Stimulated activated naive CD8-positive, alpha-beta T cell treated with anti-CD3 and anti-CD28 coated beads, Interleukin-15, Interleukin-2, amounts not matched to agents 100 ng/mL and 50 ng/mL, for 24 hours (primary cell): ENCODE measurements around the gene COX10.

Experiments used
- H3K27ac Mint-ChIP-seq: one replicate; pipeline ENCODE4 v1.8.0; 2021; ENCODE audit warnings: mild to moderate bottlenecking, mixed read lengths
- H3K27me3 Mint-ChIP-seq: one replicate; pipeline ENCODE4 v1.8.0; 2021; ENCODE audit warnings: mixed read lengths
- H3K36me3 Mint-ChIP-seq: one replicate; pipeline ENCODE4 v1.8.0; 2021; ENCODE audit warnings: low read depth, mixed read lengths
- H3K4me1 Mint-ChIP-seq: one replicate; pipeline ENCODE4 v1.8.0; 2021; ENCODE audit warnings: low read depth, mixed read lengths
- H3K4me3 Mint-ChIP-seq: one replicate; pipeline ENCODE4 v1.8.0; 2021; ENCODE audit warnings: mild to moderate bottlenecking, mixed read lengths
- H3K9me3 Mint-ChIP-seq: one replicate; pipeline ENCODE4 v1.8.0; 2021; ENCODE audit warnings: mixed read lengths

COX10 gene

GRCh38 chr17:14124854-14125253 lies 55.5 kb downstream of the COX10 start:
- H3K27me3 Mint-ChIP-seq: no peaks in the 10 kb centered on the region
- peaks cover 24% of the 10 kb centered on the region for H3K36me3 Mint-ChIP-seq
- H3K4me1 Mint-ChIP-seq: peaks cover 55% of the 10 kb centered on the region
- no peak overlapping the region for H3K4me3 Mint-ChIP-seq
- peaks cover 10% of the 10 kb centered on the region for H3K9me3 Mint-ChIP-seq
- no peak overlapping the region for H3K27ac Mint-ChIP-seq

- peaks cover 20% of the 10 kb centered on the region for H3K36me3 Mint-ChIP-seq
- H3K9me3 Mint-ChIP-seq: peaks cover 5% of the 10 kb centered on the region
- H3K4me1 Mint-ChIP-seq: peaks cover 47% of the 10 kb centered on the region
- no peaks in the 10 kb centered on the region for H3K27me3 Mint-ChIP-seq
- no peak overlapping the region for H3K27ac Mint-ChIP-seq
- H3K4me3 Mint-ChIP-seq: no peak overlapping the region
These were observed 56.3 kb downstream of the COX10 start for GRCh38 chr17:14125518-14126137.

GRCh38 chr17:14133104-14133503 lies 63.8 kb downstream of the COX10 start:
- H3K27ac Mint-ChIP-seq: no peak overlapping the region
- no peaks in the 10 kb centered on the region for H3K9me3 Mint-ChIP-seq
- H3K4me1 Mint-ChIP-seq: peaks cover 7% of the 10 kb centered on the region
- no peaks in the 10 kb centered on the region for H3K27me3 Mint-ChIP-seq
- H3K36me3 Mint-ChIP-seq: peaks cover 4% of the 10 kb centered on the region
- H3K4me3 Mint-ChIP-seq: no peak overlapping the region

- H3K9me3 Mint-ChIP-seq: no peaks in the 10 kb centered on the region
- peaks cover 4% of the 10 kb centered on the region for H3K36me3 Mint-ChIP-seq
- no peak overlapping the region for H3K27ac Mint-ChIP-seq
- no peak overlapping the region for H3K4me3 Mint-ChIP-seq
- no peaks in the 10 kb centered on the region for H3K27me3 Mint-ChIP-seq
- peaks cover 7% of the 10 kb centered on the region for H3K4me1 Mint-ChIP-seq
These were observed 65.2 kb downstream of the COX10 start for GRCh38 chr17:14134456-14134855.

- Mint-ChIP-seq H3K27ac (no peak overlapping the region), H3K36me3 (no peaks in the 10 kb centered on the region), H3K27me3 (no peaks in the 10 kb centered on the region), H3K4me3 (no peak overlapping the region), H3K4me1 (peaks cover 7% of the 10 kb centered on the region), H3K9me3 (no peaks in the 10 kb centered on the region)
These were observed 66.7 kb downstream of the COX10 start for GRCh38 chr17:14135906-14136590.

GRCh38 chr17:14138649-14139048 lies 69.3 kb downstream of the COX10 start:
- no peaks in the 10 kb centered on the region for H3K36me3 Mint-ChIP-seq
- no peaks in the 10 kb centered on the region for H3K27me3 Mint-ChIP-seq
- H3K4me1 Mint-ChIP-seq: peaks cover 15% of the 10 kb centered on the region
- H3K9me3 Mint-ChIP-seq: no peaks in the 10 kb centered on the region
- H3K27ac Mint-ChIP-seq: no peak overlapping the region
- no peak overlapping the region for H3K4me3 Mint-ChIP-seq

- Mint-ChIP-seq H3K36me3 (peaks cover 15% of the 10 kb centered on the region), H3K27ac (no peak overlapping the region)
These were observed 74.4 kb downstream of the COX10 start for GRCh38 chr17:14143688-14144087.

GRCh38 chr17:14144508-14144907 lies 75.2 kb downstream of the COX10 start:
- Mint-ChIP-seq H3K36me3 (peaks cover 15% of the 10 kb centered on the region), H3K27ac (no peak overlapping the region), H3K4me1 (peaks cover 25% of the 10 kb centered on the region), H3K27me3 (no peaks in the 10 kb centered on the region), H3K9me3 (peaks cover 14% of the 10 kb centered on the region), H3K4me3 (no peak overlapping the region)

More at GRCh38 chr17:14143688-14144087, 74.4 kb downstream of the COX10 start:
- Mint-ChIP-seq H3K4me1 (peaks cover 24% of the 10 kb centered on the region), H3K9me3 (peaks cover 14% of the 10 kb centered on the region), H3K27me3 (no peaks in the 10 kb centered on the region), H3K4me3 (no peak overlapping the region)

- Mint-ChIP-seq H3K4me1 (peaks cover 40% of the 10 kb centered on the region), H3K4me3 (no peak overlapping the region), H3K36me3 (peaks cover 23% of the 10 kb centered on the region), H3K27me3 (no peaks in the 10 kb centered on the region), H3K27ac (no peak overlapping the region), H3K9me3 (peaks cover 13% of the 10 kb centered on the region)
These were observed 80.4 kb downstream of the COX10 start for GRCh38 chr17:14149751-14150150.

- H3K4me1 Mint-ChIP-seq: peaks cover 36% of the 10 kb centered on the region
- no peak overlapping the region for H3K27ac Mint-ChIP-seq
- H3K4me3 Mint-ChIP-seq: no peak overlapping the region
- H3K9me3 Mint-ChIP-seq: peaks cover 4% of the 10 kb centered on the region
- peaks cover 19% of the 10 kb centered on the region for H3K36me3 Mint-ChIP-seq
- no peaks in the 10 kb centered on the region for H3K27me3 Mint-ChIP-seq
These were observed 81.3 kb downstream of the COX10 start for GRCh38 chr17:14150619-14151018.

GRCh38 chr17:14152721-14153120 lies 83.4 kb downstream of the COX10 start:
- Mint-ChIP-seq H3K4me1 (peaks cover 35% of the 10 kb centered on the region), H3K9me3 (no peaks in the 10 kb centered on the region), H3K36me3 (peaks cover 17% of the 10 kb centered on the region), H3K4me3 (no peak overlapping the region), H3K27ac (no peak overlapping the region), H3K27me3 (no peaks in the 10 kb centered on the region)

- no peak overlapping the region for H3K27ac Mint-ChIP-seq
- no peaks in the 10 kb centered on the region for H3K27me3 Mint-ChIP-seq
- peaks cover 35% of the 10 kb centered on the region for H3K4me1 Mint-ChIP-seq
- no peak overlapping the region for H3K4me3 Mint-ChIP-seq
- peaks cover 17% of the 10 kb centered on the region for H3K36me3 Mint-ChIP-seq
- no peaks in the 10 kb centered on the region for H3K9me3 Mint-ChIP-seq
These were observed 84.1 kb downstream of the COX10 start for GRCh38 chr17:14153374-14153773.

- H3K36me3 Mint-ChIP-seq: peaks cover 39% of the 10 kb centered on the region
- no peaks in the 10 kb centered on the region for H3K27me3 Mint-ChIP-seq
- H3K4me3 Mint-ChIP-seq: no peak overlapping the region
- H3K9me3 Mint-ChIP-seq: no peaks in the 10 kb centered on the region
- H3K27ac Mint-ChIP-seq: no peak overlapping the region
- peaks cover 18% of the 10 kb centered on the region for H3K4me1 Mint-ChIP-seq
These were observed 87.4 kb downstream of the COX10 start for GRCh38 chr17:14156689-14157088.

GRCh38 chr17:14157822-14158221 lies 88.5 kb downstream of the COX10 start:
- H3K27ac Mint-ChIP-seq: no peak overlapping the region
- peaks cover 49% of the 10 kb centered on the region for H3K36me3 Mint-ChIP-seq
- H3K9me3 Mint-ChIP-seq: no peaks in the 10 kb centered on the region
- no peaks in the 10 kb centered on the region for H3K27me3 Mint-ChIP-seq
- H3K4me3 Mint-ChIP-seq: no peak overlapping the region
- H3K4me1 Mint-ChIP-seq: peaks cover 11% of the 10 kb centered on the region

- H3K9me3 Mint-ChIP-seq: no peaks in the 10 kb centered on the region
- peaks cover 6% of the 10 kb centered on the region for H3K4me1 Mint-ChIP-seq
- H3K27ac Mint-ChIP-seq: no peak overlapping the region
- H3K36me3 Mint-ChIP-seq: peaks cover 51% of the 10 kb centered on the region
- H3K27me3 Mint-ChIP-seq: no peaks in the 10 kb centered on the region
- H3K4me3 Mint-ChIP-seq: no peak overlapping the region
These were observed 89.4 kb downstream of the COX10 start for GRCh38 chr17:14158707-14159106.

GRCh38 chr17:14161419-14161818 lies 92.1 kb downstream of the COX10 start:
- Mint-ChIP-seq H3K27me3 (no peaks in the 10 kb centered on the region), H3K4me1 (peaks cover 4% of the 10 kb centered on the region), H3K27ac (no peak overlapping the region)

More at GRCh38 chr17:14161419-14161818, 92.1 kb downstream of the COX10 start:
- no peaks in the 10 kb centered on the region for H3K9me3 Mint-ChIP-seq
- H3K36me3 Mint-ChIP-seq: peaks cover 64% of the 10 kb centered on the region
- no peak overlapping the region for H3K4me3 Mint-ChIP-seq
